ENCODE data around the gene ACSM3.
"Not testable (repeated sequence)": the region's sequence is repeated elsewhere in the genome, so short reads cannot be mapped to it uniquely, and the experiment has no call there.

The ACSM3 gene

DNA sequence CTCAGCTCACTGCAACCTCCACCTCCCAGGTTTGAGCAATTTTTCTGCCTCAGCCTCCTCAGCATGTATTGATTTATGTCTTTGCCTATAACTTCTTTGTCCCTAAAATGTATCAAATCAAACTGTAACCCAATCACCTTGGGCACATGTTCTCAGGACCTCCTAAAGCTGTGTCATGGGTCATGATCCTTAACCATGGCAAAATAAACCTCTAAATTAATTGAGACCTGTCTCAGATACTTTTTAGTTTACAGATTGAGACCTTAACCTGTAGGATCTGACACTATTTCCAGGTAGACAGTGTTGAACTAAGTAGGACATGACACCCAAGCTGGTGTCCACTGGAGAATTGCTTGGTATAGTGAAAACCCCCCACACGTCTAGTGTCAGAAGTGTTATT lies 2.6 kb upstream of the ACSM3 start:
- DNase-seq, result no peak

DNA sequence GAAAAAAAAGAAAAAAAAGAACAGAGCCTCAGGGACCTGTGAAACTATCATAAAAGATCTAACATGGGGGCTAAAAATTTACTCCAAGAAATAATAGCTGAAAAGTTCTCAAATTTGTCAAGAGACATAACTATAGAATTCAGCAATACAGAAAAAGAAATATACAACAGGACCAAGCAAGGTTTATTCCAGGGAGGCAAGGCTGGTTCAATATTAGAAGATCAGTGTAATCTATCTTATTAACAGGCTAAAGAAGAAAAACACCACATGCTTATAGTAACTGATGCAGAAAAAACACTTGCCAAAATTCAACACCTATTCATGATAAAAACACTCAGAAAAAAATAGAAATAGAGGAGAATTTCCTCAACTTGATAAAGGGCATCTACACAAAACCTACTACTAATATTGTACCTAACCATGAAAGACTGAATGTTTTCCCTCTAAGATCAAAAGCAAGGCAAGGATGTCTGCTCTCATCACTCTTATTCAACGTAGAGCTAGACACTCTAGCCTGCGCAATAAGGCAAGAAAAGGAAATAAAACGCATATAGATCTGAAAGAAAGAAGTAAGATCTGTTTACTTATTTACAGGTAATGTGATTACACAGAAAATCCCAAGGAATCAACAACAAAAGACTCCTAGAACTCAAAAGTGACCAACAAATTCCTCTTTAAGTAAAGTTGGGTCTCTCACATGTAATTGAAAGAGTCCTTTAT lies 1.2 kb upstream of the ACSM3 start:
- DNase-seq, result no peak

DNA sequence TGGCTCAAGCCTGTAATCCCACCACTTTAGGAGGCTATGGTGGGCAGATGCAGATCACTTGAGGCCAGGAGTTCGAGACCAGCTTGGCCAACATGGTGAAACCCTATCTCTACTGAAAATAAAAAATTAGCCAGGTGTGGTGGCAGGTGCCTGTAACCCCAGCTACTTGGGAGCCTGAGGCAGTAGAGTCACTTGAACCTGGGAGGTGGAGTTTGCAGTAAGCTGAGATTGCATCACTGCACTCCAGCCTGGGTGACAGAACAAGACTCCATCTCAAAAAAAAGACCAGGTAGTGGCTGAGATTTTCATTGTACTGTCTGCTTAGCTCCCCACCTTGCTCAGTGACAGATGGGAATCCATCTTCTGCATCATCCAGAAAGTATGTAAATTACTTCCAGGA lies 634 bp downstream of the ACSM3 start:
- DNase-seq, result not testable (repeated sequence)

DNA sequence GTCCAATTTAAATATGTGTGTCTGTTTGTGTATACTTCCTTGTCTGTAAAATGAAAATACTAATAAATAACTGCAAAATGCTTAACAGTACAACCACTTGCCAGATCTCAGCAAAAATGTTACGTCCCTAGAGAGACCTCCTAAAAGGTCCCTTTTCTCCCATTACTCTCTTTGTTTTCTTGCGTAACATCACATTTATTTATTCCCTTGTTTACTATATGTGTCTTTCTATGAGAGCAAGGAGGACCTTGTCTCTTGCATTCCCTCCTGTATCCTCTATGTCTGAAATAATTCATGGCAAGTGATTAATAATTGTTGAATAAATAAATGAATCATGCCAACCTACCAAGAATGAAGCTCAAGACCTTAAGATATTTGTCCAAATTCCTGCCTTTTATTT lies 1.9 kb downstream of the ACSM3 start:
- DNase-seq, result no peak

DNA sequence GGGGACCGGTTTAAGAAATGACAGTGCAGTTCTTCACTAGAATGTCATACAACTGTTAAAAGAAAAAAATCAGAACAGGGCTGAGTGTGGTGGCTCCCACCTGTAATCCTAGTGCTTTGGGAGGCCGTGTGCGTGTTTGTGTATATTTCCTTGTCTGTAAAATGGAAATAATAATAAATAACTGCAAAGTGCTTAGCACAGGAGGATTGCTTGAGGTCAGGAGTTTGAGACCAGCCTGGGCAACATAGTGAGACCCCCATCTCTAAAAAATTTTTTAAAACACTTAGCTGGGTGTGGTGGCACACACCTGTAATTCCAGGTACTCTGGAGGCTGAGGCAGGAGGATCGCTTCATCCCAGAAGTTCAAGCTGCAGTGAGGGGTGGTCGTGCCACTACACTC lies 2.5 kb downstream of the ACSM3 start:
- no peak for DNase-seq

DNA sequence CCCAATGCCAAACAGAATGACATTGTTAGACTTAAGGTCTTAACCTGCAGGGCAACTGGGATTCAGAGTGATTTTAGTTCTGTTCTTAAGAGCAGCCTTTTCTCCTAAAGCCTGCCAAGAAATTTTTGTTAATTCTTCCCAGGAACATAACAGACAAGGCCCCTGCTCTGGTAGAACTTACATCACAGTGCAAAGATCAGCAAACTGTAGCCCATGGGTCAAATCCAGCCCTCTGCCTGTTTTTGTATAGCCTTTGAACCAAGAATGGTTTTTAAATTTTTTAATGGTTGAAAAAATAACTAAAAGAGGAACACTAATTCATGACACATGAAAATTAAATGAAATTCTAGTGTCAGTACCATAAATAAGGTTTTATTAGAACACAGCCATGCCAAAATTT lies 3.8 kb downstream of the ACSM3 start:
- DNase-seq, result no peak

DNA sequence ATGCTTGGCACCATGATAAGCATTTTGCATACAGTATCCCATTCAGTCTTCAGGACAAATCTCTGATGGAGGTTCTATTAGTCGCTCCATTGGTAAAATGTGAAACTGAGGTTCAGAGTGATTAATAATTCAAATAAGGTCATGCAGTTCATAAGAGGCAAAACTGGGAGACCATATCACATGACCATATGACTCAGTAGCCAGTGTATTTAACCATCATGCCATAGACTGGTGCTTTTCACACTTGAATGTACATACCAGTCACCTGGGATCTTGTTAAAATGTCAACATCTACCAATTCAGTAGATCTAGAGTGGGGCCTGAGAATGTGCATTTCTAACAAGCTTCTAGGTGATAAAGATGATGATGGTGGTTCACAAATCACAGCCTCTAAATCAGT lies 4.3 kb downstream of the ACSM3 start:
- DNase-seq, result no peak

DNA sequence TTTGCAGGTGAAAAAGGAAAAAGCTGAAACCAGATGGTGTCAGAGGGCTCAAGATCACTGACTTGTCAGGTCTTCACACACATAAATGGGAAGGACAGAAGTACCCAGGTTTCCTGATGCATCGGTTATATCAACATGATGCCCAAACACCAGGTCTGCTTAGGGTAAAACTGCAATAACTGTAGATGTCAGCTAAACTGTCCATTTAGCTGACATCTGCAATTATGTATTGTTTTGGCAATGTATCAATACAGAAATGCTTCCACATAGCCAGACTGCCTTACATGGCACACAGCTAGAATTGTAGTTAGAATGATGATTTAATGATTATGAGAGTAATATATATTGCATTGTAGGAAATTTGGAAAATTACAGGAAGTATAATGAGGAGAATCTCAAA lies 5.0 kb downstream of the ACSM3 start:
- DNase-seq, result no peak

DNA sequence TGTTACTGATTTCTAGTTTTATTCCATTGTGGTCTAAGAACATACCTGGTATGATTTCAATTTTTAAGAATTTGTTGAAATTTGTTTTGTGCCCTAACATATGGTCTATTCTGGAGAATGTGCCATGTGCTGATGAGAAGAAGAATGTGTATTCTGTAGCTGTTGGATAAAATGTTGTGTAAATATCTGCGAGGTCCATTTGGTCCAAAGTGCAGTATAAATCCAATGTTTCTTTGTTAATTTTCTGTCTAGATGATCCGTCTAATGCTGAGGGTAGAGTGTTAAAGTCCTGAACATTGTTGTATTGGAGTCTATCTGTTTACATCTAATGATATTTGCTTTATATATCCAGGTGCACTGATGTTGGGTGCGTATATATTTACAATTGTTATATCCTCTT lies 9.9 kb downstream of the ACSM3 start:
- DNase-seq, result no peak

DNA sequence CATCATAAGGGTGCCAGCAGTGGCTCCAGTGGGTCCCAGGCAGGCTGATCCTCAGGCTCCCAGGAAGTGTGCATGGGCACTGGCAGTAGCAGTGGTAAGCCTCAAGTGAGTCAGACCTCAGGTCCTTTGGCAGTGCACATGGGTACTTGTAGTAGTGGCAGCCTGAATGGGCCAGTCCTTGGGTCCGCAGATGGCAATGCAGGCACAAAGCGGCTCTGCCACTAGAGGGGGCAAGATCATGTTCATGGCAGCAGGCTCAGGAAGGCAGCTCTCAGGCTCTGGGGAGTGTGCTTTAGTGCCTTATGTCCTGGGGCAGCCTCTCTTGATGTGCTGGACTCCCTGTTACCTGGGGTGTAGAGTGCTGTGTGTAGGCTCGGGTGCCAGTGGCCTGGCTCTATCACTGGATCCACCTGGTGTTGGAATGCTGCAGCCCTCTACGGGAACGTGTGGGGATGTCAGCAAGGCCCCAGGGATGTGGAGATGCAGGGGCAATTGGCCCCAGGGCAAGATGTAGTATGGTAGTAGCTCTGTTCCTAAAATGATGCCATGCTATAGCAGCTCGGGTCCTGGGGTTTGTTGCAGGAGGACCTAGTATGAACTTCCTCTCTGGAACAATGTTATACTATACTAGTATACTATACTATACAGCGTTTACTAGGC lies 11.0 kb downstream of the ACSM3 start:
- DNase-seq, result no peak

DNA sequence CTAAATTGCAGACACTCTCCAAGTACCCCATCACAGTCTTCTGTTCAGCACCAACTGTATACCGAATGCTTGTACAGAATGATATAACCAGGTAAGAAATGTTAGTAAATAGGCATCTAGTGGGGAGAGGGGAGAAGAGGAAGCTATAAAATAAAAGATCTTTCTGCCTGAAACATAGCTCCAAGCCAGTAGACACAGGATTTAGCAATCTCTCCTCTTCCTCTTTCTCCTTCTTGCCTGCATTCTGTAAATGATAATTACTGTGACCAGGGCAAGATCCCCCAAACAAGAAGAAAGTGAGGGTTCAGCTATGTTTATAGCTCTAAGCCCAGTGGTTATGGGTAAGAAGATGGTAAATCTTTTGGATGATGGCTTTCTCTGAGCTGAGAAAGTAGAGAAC lies 17.9 kb downstream of the ACSM3 start:
- no peak for DNase-seq

DNA sequence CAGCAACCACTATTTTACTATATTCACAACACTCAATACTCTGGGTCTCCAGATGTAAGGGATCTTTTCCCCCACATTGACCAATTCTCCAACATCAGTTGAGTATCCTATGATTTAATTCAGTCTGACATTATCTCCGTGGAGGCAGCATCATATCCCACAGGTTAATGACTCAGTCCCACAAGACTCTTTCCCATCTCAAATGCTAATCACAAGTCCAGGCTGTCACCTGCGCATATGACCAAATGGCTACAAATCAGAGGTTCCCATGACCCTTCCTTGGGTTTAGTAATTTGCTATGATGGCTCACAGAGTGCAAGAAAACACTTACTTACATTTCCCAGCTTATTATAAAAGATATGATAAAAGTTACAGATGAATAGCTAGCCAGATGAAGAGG lies 18.7 kb downstream of the ACSM3 start:
- no peak for DNase-seq

DNA sequence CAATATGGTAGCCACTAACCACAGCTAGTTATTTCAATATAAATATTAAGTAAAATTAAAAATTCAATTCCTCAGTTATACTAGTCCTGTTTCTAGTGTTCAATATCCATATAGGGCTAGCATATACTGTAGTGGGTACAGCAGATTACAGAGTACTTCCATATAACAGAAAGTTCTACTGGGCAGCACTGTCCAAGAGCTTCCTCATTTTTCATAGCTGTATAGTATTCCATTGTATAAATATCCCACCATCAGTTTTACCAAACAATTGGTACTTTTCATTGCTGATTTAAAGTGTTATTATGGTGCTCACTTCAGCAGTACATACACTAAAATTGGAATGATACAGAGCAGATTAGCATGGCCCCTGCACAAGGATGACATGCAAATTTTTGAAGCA lies 20.4 kb downstream of the ACSM3 start:
- no peak for DNase-seq

DNA sequence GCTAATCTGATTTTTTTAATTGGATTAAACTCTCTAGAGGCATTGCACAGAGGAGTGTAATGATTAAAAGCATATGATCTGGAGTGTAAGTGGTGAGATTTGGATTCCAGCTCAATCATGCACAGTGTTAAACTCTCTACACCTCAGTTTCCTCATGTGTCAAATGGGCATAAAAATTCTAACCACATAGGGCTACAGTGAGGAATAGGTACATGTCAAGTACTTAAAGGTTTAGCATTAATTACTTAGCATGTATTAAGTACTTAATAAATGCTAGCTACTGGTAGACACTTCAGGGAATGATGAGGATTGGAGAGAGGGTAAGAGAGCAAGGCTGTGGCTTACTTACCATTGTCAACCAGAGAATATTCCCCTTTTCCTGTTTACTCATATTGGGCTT lies 25.3 kb downstream of the ACSM3 start:
- DNase-seq, result no peak

DNA sequence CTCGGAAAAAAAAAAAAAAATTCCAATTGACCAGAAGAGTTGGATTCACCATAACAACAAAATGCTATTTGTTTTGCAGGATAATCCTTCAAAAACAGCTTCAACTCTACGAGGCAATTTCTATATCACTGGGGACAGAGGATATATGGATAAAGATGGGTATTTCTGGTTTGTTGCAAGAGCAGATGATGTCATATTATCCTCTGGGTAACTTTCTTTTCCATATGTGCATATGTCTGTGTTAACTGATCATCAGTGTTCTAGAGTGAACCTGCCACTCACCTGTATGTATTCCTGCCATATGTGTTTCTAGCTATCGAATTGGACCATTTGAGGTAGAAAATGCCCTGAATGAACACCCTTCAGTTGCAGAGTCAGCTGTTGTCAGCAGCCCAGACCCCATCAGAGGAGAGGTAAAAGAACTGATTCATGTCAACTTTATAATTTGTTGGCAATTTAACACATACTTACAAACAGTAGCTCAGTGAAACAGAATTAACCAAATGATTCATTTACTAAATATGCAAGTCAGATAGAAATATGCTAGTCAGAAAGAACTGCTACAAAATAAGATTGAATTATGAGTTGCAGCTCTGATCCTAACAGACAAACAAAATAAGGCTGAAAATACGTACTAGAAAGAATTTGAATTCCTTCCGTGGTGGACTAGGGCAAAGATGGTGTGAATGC lies 28.3 kb downstream of the ACSM3 start:
- no peak for DNase-seq

DNA sequence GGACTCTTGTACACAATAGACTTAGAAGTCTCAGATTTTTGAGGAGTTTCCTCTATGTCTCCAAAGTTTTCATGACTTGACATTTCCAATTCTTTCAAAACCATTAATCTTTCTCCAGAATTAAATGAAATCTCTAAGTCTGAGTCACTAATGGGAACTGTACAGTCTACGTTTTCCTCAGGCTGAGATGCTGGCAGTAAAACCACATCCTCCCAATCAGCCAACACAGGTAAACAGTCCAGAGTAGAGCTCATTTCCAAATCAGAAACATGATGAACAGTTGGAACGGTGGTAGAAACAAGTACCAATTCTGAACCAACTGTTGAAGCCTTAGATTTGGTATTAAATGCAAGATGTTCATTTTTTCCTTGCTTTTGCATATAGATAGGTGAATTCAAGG lies 34.5 kb downstream of the ACSM3 start:
- no peak for DNase-seq

DNA sequence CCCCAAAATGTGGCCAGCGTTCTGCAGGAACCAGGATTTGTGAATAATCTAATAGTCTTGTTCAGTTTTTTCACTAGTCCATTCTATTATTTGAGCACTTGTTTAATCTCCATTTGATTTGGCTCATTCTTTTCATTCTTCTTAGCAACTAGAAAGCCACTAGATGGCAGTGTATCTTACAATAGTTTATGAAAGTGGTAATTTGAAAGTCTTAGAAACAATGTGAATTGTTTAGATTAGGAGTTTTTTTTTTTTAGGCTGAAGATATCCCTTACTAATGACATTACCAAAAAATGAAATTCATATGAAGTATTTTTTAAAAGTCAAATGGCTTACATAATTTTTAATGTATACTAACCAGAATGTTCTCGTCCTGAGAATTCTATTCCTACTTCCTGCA lies 35.8 kb downstream of the ACSM3 start:
- no peak for DNase-seq

DNA sequence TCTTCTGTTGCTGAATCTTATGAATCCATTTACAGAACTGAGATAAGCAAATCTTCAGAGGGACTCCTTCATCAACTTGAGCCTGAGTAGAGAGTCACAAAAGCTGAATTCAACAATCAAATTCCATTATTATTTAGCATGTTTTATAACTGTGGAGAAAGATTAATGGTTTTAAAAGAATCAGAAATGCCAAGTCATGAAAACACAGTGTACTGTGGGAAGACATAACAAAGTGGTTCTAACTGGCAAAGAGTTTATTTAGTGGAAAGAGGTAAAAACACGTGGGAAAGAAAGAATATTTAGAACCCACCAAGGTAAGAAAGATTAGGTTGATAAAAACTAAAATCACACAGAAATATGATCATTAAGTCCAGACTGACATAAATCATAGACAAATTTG lies 37.5 kb downstream of the ACSM3 start:
- DNase-seq, result no peak

DNA sequence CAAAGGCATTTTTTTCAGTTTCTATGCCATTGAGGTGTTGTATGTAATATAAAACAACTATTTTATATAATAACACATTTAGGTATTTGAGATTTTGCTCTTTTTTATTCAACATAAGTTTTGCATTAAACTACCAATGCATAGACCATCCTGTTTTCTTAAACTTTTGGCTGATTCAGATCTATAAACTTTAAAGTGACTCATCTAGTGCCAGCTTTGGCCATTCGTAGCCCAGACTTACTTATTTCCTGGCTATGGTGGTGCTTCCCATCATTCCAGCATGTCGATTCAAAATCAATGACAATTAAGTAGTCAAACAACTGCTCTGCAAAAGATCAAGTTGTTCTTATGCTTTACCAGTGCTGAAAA lies 39.4 kb downstream of the ACSM3 start:
- DNase-seq, result no peak

DNA sequence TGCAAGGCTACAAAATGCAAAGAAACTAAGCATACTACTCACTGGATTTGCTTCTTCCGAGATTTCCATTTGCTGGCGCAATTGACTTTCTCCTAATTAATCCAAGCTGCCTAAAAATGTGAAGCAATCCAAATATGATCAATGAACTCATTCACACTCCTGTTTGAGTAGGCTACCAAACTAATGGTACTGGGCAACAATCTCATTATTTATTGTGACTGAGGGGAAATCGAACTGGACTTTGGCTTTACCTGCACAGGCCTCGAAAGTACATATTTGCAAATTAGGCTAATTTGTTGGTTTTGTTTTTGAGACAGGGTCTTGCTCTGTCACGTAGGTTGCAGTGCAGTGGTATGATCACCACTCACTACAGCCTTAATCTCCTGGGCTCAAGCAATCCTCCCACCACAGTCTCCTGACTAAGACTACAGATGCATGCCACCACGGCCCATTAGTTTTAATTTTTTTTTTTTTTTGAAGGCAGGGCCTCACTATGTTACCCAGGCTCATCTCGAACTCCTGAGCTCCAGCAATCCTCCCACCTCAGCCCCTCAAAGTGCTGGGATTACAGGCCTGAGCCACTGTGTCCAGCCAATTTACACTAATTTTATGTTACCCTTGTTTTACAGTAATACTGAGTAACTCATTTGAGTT lies 39.9 kb downstream of the ACSM3 start:
- no peak for DNase-seq

DNA sequence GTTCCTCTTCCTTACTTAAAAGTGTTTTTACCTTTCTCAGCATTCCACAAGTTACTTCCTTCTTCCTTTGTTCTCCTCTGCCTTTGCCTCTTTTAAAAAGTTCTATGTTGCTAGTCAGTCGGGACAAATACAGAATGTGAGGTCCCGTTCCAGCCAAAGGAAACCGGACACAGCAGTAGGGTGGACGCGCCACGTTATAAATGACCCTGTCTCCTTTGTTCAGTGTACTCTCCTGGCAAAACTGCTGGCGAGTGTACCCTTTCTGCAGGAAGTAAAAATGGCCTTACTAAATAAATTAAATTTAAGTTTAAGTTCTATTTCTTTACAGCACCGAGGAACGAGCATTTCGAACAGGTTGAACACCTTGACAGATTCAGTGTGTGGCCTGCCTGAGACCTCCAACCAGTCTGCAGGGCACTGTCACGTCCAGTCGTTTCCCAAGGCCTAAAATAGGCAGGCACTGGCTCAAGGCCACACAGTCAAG lies 41.9 kb downstream of the ACSM3 start:
- not testable (repeated sequence) for DNase-seq

DNA sequence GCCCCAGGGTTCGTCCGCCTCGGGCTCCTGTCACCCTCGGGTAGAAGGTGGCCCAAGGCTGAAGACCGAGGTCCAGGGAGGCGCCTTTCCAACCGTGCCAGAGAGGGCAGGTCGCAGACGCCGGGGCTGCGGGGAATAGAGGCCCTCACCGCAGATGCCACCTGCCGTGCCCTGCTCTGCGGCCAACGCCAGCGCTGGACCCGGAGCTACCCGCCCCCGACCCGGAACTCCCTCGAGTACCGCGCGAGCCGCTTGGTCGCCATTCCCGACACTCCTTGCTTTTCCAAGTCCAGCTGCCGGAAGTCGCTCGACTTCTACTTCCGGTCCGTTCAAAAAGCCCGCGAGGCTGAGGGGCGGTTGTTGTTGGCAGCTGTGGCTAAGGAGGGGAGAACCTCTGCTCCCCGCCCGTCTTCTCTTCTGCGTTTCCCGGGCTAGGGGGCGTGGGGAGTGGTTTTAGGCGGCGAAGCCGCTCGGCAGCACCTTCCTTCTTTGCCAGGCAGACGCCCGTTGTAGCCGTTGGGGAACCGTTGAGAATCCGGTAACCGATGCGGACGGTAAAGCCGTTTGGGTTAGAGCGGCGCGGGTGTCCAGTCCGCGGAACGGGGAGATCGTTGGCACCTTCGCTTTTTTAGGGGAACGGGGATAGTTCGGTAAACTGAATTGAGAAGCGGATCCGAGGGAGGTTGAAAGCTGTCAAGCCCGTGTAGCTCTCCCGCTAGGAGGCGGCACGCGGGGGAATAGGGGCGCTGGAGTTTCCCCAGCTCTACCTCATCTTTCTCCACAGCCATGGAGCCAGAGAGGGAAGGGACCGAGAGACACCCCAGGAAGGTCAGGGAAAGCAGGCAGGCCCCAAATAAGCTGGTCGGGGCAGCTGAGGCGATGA lies 42.6 kb downstream of the ACSM3 start, which contains the start of the genes ERI2 and REXO5:
TSS of gene ERI2 (minus strand) at position 305 of the 883 bp plus-strand sequence. CDS start at position 263, 42 bp downstream.
TSS of gene REXO5 (plus strand) at position 360 of the 883 bp plus-strand sequence. CDS start at position 787, 427 bp downstream.
- DNase-seq, result peak; percentile 63

All from NCI-H1048 (cell line).